Measurements from ENCODE around the gene ZFYVE28.

The ZFYVE28 gene

GRCh38 chr4:2354760-2355159 lies 63.7 kb downstream of the ZFYVE28 start:
- TF ChIP-seq CTCF (IDR thresholded peaks at IDR 0.05; ENCODE audit: low read length, missing control alignments) = no peak
- DNase-seq (ENCODE audit: low read depth) = no peak
- no peak overlapping the region for H3K4me3 ChIP-seq (replicated peaks; ENCODE audit: low read depth, low read length)

- peak; percentile 49 for TF ChIP-seq CTCF (IDR thresholded peaks at IDR 0.05; ENCODE audit: low read length, missing control alignments)
- DNase-seq (ENCODE audit: low read depth) = peak; percentile 14
- no peak overlapping the region for H3K4me3 ChIP-seq (replicated peaks; ENCODE audit: low read depth, low read length)
Measured at GRCh38 chr4:2354118-2354517, 64.3 kb downstream of the ZFYVE28 start.

- no peak for TF ChIP-seq CTCF (IDR thresholded peaks at IDR 0.05; ENCODE audit: low read length, missing control alignments)
- H3K4me3 ChIP-seq (replicated peaks; ENCODE audit: low read depth, low read length) = no peak overlapping the region
- peak; percentile 52 for DNase-seq (ENCODE audit: low read depth)
Measured at GRCh38 chr4:2353222-2354107, 65.0 kb downstream of the ZFYVE28 start.

GRCh38 chr4:2352729-2353221 lies 65.7 kb downstream of the ZFYVE28 start:
- no peak for TF ChIP-seq CTCF (IDR thresholded peaks at IDR 0.05; ENCODE audit: low read length, missing control alignments)
- no peak for DNase-seq (ENCODE audit: low read depth)
- H3K4me3 ChIP-seq (replicated peaks; ENCODE audit: low read depth, low read length) = no peak overlapping the region

- TF ChIP-seq CTCF (IDR thresholded peaks at IDR 0.05; ENCODE audit: low read length, missing control alignments) = no peak
- no peak for DNase-seq (ENCODE audit: low read depth)
- no peak overlapping the region for H3K4me3 ChIP-seq (replicated peaks; ENCODE audit: low read depth, low read length)
Measured at GRCh38 chr4:2352171-2352570, 66.3 kb downstream of the ZFYVE28 start.

GRCh38 chr4:2350982-2351381 lies 67.5 kb downstream of the ZFYVE28 start:
- no peak for DNase-seq (ENCODE audit: low read depth)
- no peak for TF ChIP-seq CTCF (IDR thresholded peaks at IDR 0.05; ENCODE audit: low read length, missing control alignments)
- no peak overlapping the region for H3K4me3 ChIP-seq (replicated peaks; ENCODE audit: low read depth, low read length)
